Stimulated activated naive CD8-positive, alpha-beta T cell treated with anti-CD3 and anti-CD28 coated beads, Interleukin-15, Interleukin-2, amounts not matched to agents 100 ng/mL and 50 ng/mL, for 24 hours (primary cell): ENCODE results near the gene GATA5.

Experiments used
- H3K27ac Mint-ChIP-seq: one replicate; pipeline ENCODE4 v1.8.0; 2021; ENCODE audit warnings: mild to moderate bottlenecking, mixed read lengths
- H3K27me3 Mint-ChIP-seq: one replicate; pipeline ENCODE4 v1.8.0; 2021; ENCODE audit warnings: mixed read lengths
- H3K36me3 Mint-ChIP-seq: one replicate; pipeline ENCODE4 v1.8.0; 2021; ENCODE audit warnings: low read depth, mixed read lengths
- H3K4me1 Mint-ChIP-seq: one replicate; pipeline ENCODE4 v1.8.0; 2021; ENCODE audit warnings: low read depth, mixed read lengths
- H3K4me3 Mint-ChIP-seq: one replicate; pipeline ENCODE4 v1.8.0; 2021; ENCODE audit warnings: mild to moderate bottlenecking, mixed read lengths
- H3K9me3 Mint-ChIP-seq: one replicate; pipeline ENCODE4 v1.8.0; 2021; ENCODE audit warnings: mixed read lengths

GATA5 gene

GRCh38 chr20:62508641-62509051 is 32.9 kb upstream of the GATA5 start:
- Mint-ChIP-seq H3K9me3 (peaks cover 7% of the 10 kb centered on the region), H3K27ac (no peak overlapping the region), H3K4me3 (no peak overlapping the region), H3K4me1 (peaks cover 8% of the 10 kb centered on the region), H3K27me3 (peaks cover 4% of the 10 kb centered on the region), H3K36me3 (no peaks in the 10 kb centered on the region)

- Mint-ChIP-seq H3K4me1 (peaks cover 6% of the 10 kb centered on the region), H3K9me3 (peaks cover 7% of the 10 kb centered on the region), H3K27ac (no peak overlapping the region), H3K27me3 (no peaks in the 10 kb centered on the region), H3K36me3 (no peaks in the 10 kb centered on the region), H3K4me3 (no peak overlapping the region)
Observed at GRCh38 chr20:62507991-62508640, 32.3 kb upstream of the GATA5 start.

GRCh38 chr20:62507323-62507722 is 31.5 kb upstream of the GATA5 start:
- Mint-ChIP-seq H3K4me3 (no peak overlapping the region), H3K27me3 (no peaks in the 10 kb centered on the region), H3K27ac (no peak overlapping the region)

GRCh38 chr20:62506791-62507190 is 31.0 kb upstream of the GATA5 start:
- Mint-ChIP-seq H3K27me3 (no peaks in the 10 kb centered on the region), H3K4me1 (peaks cover 16% of the 10 kb centered on the region), H3K36me3 (no peaks in the 10 kb centered on the region)

More at GRCh38 chr20:62507323-62507722, 31.5 kb upstream of the GATA5 start:
- Mint-ChIP-seq H3K36me3 (no peaks in the 10 kb centered on the region), H3K9me3 (peaks cover 7% of the 10 kb centered on the region), H3K4me1 (peaks cover 11% of the 10 kb centered on the region)

GRCh38 chr20:62506087-62506486 is 30.3 kb upstream of the GATA5 start:
- no peak overlapping the region for H3K4me3 Mint-ChIP-seq
- no peaks in the 10 kb centered on the region for H3K27me3 Mint-ChIP-seq
- H3K4me1 Mint-ChIP-seq = peaks cover 23% of the 10 kb centered on the region
- peaks cover 7% of the 10 kb centered on the region for H3K9me3 Mint-ChIP-seq
- no peak overlapping the region for H3K27ac Mint-ChIP-seq
- no peaks in the 10 kb centered on the region for H3K36me3 Mint-ChIP-seq

More at GRCh38 chr20:62506791-62507190, 31.0 kb upstream of the GATA5 start:
- H3K9me3 Mint-ChIP-seq = peaks cover 7% of the 10 kb centered on the region
- no peak overlapping the region for H3K4me3 Mint-ChIP-seq
- no peak overlapping the region for H3K27ac Mint-ChIP-seq

- Mint-ChIP-seq H3K9me3 (peaks cover 7% of the 10 kb centered on the region), H3K27me3 (no peaks in the 10 kb centered on the region), H3K27ac (no peak overlapping the region), H3K4me1 (peaks cover 29% of the 10 kb centered on the region), H3K4me3 (no peak overlapping the region), H3K36me3 (no peaks in the 10 kb centered on the region)
Observed at GRCh38 chr20:62505337-62506045, 29.7 kb upstream of the GATA5 start.

GRCh38 chr20:62504323-62504722 is 28.5 kb upstream of the GATA5 start:
- Mint-ChIP-seq H3K4me3 (no peak overlapping the region), H3K9me3 (peaks cover 7% of the 10 kb centered on the region), H3K4me1 (peaks cover 37% of the 10 kb centered on the region), H3K27ac (no peak overlapping the region), H3K27me3 (no peaks in the 10 kb centered on the region), H3K36me3 (no peaks in the 10 kb centered on the region)

- H3K9me3 Mint-ChIP-seq = peaks cover 7% of the 10 kb centered on the region
- H3K27ac Mint-ChIP-seq = peak overlapping the region; percentile 84
- H3K27me3 Mint-ChIP-seq = no peaks in the 10 kb centered on the region
- H3K4me1 Mint-ChIP-seq = peaks cover 37% of the 10 kb centered on the region
- no peak overlapping the region for H3K4me3 Mint-ChIP-seq
- H3K36me3 Mint-ChIP-seq = no peaks in the 10 kb centered on the region
Observed at GRCh38 chr20:62503401-62504178, 27.8 kb upstream of the GATA5 start.

GRCh38 chr20:62502496-62503095 is 26.8 kb upstream of the GATA5 start:
- H3K27me3 Mint-ChIP-seq = no peaks in the 10 kb centered on the region
- peak overlapping the region; percentile 84 for H3K27ac Mint-ChIP-seq
- peaks cover 7% of the 10 kb centered on the region for H3K9me3 Mint-ChIP-seq
- peaks cover 37% of the 10 kb centered on the region for H3K4me1 Mint-ChIP-seq
- H3K36me3 Mint-ChIP-seq = no peaks in the 10 kb centered on the region
- H3K4me3 Mint-ChIP-seq = peak overlapping the region; percentile 62

GRCh38 chr20:62501801-62502495 is 26.2 kb upstream of the GATA5 start:
- Mint-ChIP-seq H3K9me3 (peaks cover 7% of the 10 kb centered on the region), H3K27ac (peak overlapping the region; percentile 84), H3K4me3 (peak overlapping the region; percentile 62), H3K36me3 (no peaks in the 10 kb centered on the region), H3K4me1 (peaks cover 37% of the 10 kb centered on the region), H3K27me3 (no peaks in the 10 kb centered on the region)

- H3K4me3 Mint-ChIP-seq = peak overlapping the region; percentile 14
- H3K4me1 Mint-ChIP-seq = peaks cover 37% of the 10 kb centered on the region
- H3K36me3 Mint-ChIP-seq = no peaks in the 10 kb centered on the region
- H3K27me3 Mint-ChIP-seq = peaks cover 3% of the 10 kb centered on the region
- H3K9me3 Mint-ChIP-seq = peaks cover 7% of the 10 kb centered on the region
- peak overlapping the region; percentile 84 for H3K27ac Mint-ChIP-seq
Observed at GRCh38 chr20:62500237-62500864, 24.6 kb upstream of the GATA5 start.

- H3K4me1 Mint-ChIP-seq = peaks cover 37% of the 10 kb centered on the region
- peaks cover 7% of the 10 kb centered on the region for H3K9me3 Mint-ChIP-seq
- no peak overlapping the region for H3K27ac Mint-ChIP-seq
- H3K4me3 Mint-ChIP-seq = no peak overlapping the region
- H3K36me3 Mint-ChIP-seq = no peaks in the 10 kb centered on the region
- H3K27me3 Mint-ChIP-seq = peaks cover 3% of the 10 kb centered on the region
Observed at GRCh38 chr20:62499758-62500236, 24.0 kb upstream of the GATA5 start.

- H3K27me3 Mint-ChIP-seq = peaks cover 3% of the 10 kb centered on the region
- H3K27ac Mint-ChIP-seq = no peak overlapping the region
- no peaks in the 10 kb centered on the region for H3K36me3 Mint-ChIP-seq
- no peak overlapping the region for H3K4me3 Mint-ChIP-seq
- peaks cover 37% of the 10 kb centered on the region for H3K4me1 Mint-ChIP-seq
- no peaks in the 10 kb centered on the region for H3K9me3 Mint-ChIP-seq
Observed at GRCh38 chr20:62498874-62499273, 23.1 kb upstream of the GATA5 start.
